Endothelial cell (in vitro differentiated cells): ENCODE data around the gene KDM2B. TPM values are rescaled to one million over a fixed set of nuclear protein-coding genes. Genes with fewer than 3 reads are reported as not detected.

Experiments
- DNase-seq: peaks from one replicate; pipeline ENCODE4 v3.0.0; 2021; ENCODE audit warnings: low spot score
- H3K27ac Mint-ChIP-seq: one replicate; pipeline ENCODE4 v1.8.0; 2021; ENCODE audit warnings: mixed read lengths, inconsistent platforms; ENCODE audit not compliant: unreplicated experiment
- H3K27me3 Mint-ChIP-seq: one replicate; pipeline ENCODE4 v1.8.0; 2021; ENCODE audit warnings: mild to moderate bottlenecking, moderate library complexity, mixed read lengths, inconsistent platforms; ENCODE audit not compliant: unreplicated experiment
- H3K36me3 Mint-ChIP-seq: one replicate; pipeline ENCODE4 v1.8.0; 2021; ENCODE audit warnings: mild to moderate bottlenecking, low read depth, mixed read lengths, inconsistent platforms; ENCODE audit not compliant: unreplicated experiment
- H3K4me1 Mint-ChIP-seq: one replicate; pipeline ENCODE4 v1.8.0; 2021; ENCODE audit warnings: mild to moderate bottlenecking, mixed read lengths, inconsistent platforms; ENCODE audit not compliant: unreplicated experiment
- H3K4me3 Mint-ChIP-seq: one replicate; pipeline ENCODE4 v1.8.0; 2021; ENCODE audit warnings: mild to moderate bottlenecking, mixed read lengths, inconsistent platforms; ENCODE audit not compliant: unreplicated experiment
- H3K9me3 Mint-ChIP-seq: one replicate; pipeline ENCODE4 v1.8.0; 2021; ENCODE audit warnings: mixed read lengths, inconsistent platforms; ENCODE audit not compliant: unreplicated experiment
- total RNA-seq: library from RNA; stranded (reverse); fragmentation: NEBNext Ultra II Directional; extraction: Animal tissue kit (Norgen Biotek cat#: 25700); gene quantifications from one replicate; pipeline ENCODE4 v1.2.1, GENCODE V29; 2021; ENCODE audit not compliant: unreplicated experiment
- TF ChIP-seq, protein P1 (sequence below): fragments of 200-600 bp; sonication (generic); IDR thresholded peaks from one replicate; pipeline ENCODE4 v1.5.0; 2021; ENCODE audit warnings: antibody characterized with exemption; ENCODE audit not compliant: unreplicated experiment

Gene KDM2B
- total RNA-seq, 1 donor from 2014 or later, result 36.7 TPM

DNA sequence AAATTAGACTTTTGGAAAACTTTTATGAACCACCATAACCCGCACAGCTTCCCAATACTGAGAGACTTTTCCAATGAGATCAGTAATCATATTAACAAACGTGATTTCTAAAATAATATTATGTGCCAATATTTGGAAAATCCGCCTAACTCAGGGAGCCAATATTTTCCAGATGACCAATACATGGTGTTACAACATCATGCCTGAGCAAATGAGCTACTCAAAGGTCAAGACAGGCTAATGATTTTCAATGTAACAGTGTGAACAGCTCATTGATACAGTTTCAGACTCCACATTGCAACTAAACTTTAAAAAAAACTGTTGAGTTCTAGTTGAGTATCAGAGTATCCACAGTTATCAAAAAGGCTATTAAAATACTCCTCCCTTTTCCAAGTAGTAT, 134.1 kb downstream of the KDM2B start:
- H3K4me3 Mint-ChIP-seq, result no peak overlapping the region
- peaks cover 4% of the 10 kb centered on the region for H3K27me3 Mint-ChIP-seq
- H3K9me3 Mint-ChIP-seq, result no peaks in the 10 kb centered on the region
- peaks cover 11% of the 10 kb centered on the region for H3K36me3 Mint-ChIP-seq
- no peak for DNase-seq
- no peak overlapping the region for H3K27ac Mint-ChIP-seq
- H3K4me1 Mint-ChIP-seq, result no peaks in the 10 kb centered on the region
- TF ChIP-seq, protein P1, sequence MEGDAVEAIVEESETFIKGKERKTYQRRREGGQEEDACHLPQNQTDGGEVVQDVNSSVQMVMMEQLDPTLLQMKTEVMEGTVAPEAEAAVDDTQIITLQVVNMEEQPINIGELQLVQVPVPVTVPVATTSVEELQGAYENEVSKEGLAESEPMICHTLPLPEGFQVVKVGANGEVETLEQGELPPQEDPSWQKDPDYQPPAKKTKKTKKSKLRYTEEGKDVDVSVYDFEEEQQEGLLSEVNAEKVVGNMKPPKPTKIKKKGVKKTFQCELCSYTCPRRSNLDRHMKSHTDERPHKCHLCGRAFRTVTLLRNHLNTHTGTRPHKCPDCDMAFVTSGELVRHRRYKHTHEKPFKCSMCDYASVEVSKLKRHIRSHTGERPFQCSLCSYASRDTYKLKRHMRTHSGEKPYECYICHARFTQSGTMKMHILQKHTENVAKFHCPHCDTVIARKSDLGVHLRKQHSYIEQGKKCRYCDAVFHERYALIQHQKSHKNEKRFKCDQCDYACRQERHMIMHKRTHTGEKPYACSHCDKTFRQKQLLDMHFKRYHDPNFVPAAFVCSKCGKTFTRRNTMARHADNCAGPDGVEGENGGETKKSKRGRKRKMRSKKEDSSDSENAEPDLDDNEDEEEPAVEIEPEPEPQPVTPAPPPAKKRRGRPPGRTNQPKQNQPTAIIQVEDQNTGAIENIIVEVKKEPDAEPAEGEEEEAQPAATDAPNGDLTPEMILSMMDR, result no peak

GRCh38 chr12:121444842-121445202, 136.0 kb downstream of the KDM2B start:
- Mint-ChIP-seq H3K4me3 (no peak overlapping the region), H3K27me3 (peaks cover 10% of the 10 kb centered on the region), H3K27ac (no peak overlapping the region), H3K36me3 (peaks cover 12% of the 10 kb centered on the region), H3K9me3 (no peaks in the 10 kb centered on the region), H3K4me1 (no peaks in the 10 kb centered on the region)
- TF ChIP-seq, protein P1, result no peak
- DNase-seq, result no peak

- no peak overlapping the region for H3K27ac Mint-ChIP-seq
- no peaks in the 10 kb centered on the region for H3K9me3 Mint-ChIP-seq
- TF ChIP-seq, protein P1, result no peak
- peaks cover 15% of the 10 kb centered on the region for H3K36me3 Mint-ChIP-seq
- peaks cover 10% of the 10 kb centered on the region for H3K27me3 Mint-ChIP-seq
- no peaks in the 10 kb centered on the region for H3K4me1 Mint-ChIP-seq
- no peak overlapping the region for H3K4me3 Mint-ChIP-seq
- no peak for DNase-seq
Observed at GRCh38 chr12:121443911-121444841, 136.6 kb downstream of the KDM2B start.

DNA sequence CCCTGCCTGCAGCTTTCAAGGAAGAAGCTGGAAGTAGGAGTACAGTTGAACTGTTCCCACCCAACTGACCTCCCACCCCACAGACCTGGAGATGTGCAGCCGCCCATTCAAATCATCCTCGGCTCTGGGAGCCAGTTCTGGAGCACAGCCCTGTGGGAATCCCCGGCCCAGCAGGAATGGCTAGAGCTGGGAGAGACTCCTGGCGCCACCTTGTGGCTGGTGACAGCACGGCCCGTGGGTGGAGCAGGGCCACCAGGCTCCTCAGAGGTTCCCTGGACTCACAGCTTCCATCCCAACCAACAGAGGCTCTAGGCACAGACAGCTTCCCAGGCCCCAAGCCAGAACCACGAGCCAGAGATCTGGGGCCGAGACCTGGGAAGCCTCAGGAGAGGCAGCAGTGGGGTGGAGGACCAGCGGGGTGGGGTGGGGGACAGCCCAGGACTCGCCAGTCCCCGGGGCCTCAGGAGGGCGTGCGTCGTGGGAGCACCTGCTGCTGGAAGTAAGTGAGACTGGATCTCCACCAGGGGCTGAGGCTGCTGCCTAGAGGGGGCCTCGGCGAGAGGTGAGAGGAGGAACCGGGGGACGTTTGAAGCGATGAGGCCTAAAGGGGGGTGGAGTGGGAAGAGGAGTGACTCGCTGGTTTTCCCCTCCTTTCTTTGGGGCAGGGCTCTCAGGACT, 137.5 kb downstream of the KDM2B start:
- no peaks in the 10 kb centered on the region for H3K9me3 Mint-ChIP-seq
- TF ChIP-seq, protein P1, result peak; percentile 58
- H3K36me3 Mint-ChIP-seq, result peaks cover 15% of the 10 kb centered on the region
- H3K4me1 Mint-ChIP-seq, result no peaks in the 10 kb centered on the region
- DNase-seq, result peak; percentile 89
- H3K4me3 Mint-ChIP-seq, result no peak overlapping the region
- no peak overlapping the region for H3K27ac Mint-ChIP-seq
- peaks cover 7% of the 10 kb centered on the region for H3K27me3 Mint-ChIP-seq
